ENCODE measurements around the gene KDM5A.
"Not testable (repeated sequence)": the region's sequence is repeated elsewhere in the genome, so short reads cannot be mapped to it uniquely, and the experiment has no call there.

The KDM5A gene

GRCh38 chr12:331287-331686 lies 57.8 kb downstream of the KDM5A start:
- DNase-seq: no peak

- DNase-seq: no peak
These were observed 63.2 kb downstream of the KDM5A start for GRCh38 chr12:325906-326305.

DNA sequence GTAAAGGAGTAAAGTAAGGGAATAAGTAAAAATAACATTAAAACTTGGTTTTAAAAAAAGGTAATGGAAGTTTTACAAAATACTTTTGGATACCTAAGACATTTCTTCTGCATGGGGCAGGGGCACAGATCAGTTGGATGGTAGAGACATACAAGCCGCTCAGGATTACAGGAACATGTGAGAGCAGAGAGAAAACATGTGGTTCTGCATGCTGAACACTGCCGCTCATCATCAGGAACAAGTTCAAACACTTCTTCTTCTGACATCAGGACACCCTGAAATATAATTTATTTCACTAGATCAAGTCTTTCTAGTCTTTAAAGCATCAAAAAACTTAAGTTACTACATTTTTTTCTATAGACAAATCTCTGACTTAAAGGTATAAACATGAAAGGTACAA lies 65.6 kb downstream of the KDM5A start:
- DNase-seq: no peak

DNA sequence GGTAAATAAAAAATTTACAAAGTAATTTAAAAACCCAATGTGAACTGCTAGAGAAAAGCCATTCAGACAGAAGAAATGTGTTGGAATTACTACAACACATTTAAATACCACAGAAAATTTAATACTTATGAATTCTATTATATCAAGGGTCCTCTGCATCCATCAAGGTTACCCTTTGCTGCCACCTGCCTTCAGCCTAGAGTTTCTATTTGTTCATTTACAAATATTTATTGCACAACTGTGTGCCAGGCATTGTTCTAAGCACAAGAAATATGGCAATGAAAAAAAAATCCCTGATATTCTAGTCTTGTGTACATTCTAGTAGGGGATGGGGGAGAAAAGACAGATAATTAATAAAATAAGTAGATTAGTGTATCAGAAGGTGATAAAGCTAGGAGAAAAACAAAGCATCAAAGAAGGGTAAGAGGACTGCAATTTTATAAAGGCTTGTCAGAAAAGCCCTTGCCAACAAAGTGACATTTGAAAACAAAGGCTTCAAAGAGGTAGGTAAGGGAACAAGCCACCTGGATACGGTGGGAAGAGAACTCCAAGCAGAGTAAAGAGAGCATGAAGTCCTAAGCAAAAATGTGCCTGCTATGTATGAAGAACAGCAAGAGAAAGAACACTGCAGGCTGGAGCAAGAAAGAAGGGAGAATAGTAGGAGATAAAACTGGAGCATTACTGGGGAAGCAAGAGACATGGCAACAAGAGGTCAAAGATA lies 67.4 kb downstream of the KDM5A start:
- no peak for DNase-seq

GRCh38 chr12:318759-319515 lies 70.2 kb downstream of the KDM5A start:
- no peak for DNase-seq

- DNase-seq: no peak
These were observed 80.6 kb downstream of the KDM5A start for GRCh38 chr12:308511-308910.

- DNase-seq: no peak
These were observed 81.7 kb downstream of the KDM5A start for GRCh38 chr12:307406-307805.

DNA sequence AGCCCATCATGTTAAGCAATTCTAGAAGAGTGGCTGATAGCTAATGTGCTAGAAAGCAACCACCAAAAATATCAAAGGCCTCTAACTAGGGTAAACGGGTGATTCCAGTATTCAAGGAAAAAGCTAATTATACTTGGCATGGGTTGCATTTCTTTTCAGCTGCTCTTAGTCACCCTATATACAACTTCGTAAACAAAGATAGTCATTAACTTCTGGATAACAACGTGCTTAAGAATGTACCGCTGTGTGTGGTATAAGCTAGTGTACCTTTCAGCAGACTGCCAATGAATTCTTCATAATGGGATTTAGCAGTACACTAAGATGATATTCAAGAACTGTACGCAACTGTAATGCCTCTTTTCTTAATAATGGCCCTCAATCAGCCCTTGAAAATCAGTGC lies 84.3 kb downstream of the KDM5A start:
- DNase-seq: no peak

DNA sequence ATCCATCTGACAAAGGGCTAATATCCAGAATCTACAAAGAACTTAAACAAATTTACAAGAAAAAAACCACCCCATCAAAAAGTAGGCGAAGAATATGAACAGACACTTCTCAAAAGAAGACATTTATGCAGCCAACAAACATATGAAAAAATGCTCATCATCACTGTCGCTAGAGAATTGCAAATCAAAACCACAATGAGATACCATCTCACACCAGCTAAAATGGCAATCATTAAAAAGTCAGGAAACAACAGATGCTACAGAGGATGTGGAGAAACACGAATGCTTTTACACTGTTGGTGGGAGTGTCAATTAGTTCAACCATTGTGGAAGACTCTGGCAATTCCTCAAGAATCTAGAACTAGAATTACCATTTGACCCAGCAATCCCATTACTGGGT lies 86.4 kb downstream of the KDM5A start:
- DNase-seq: not testable (repeated sequence)

DNA sequence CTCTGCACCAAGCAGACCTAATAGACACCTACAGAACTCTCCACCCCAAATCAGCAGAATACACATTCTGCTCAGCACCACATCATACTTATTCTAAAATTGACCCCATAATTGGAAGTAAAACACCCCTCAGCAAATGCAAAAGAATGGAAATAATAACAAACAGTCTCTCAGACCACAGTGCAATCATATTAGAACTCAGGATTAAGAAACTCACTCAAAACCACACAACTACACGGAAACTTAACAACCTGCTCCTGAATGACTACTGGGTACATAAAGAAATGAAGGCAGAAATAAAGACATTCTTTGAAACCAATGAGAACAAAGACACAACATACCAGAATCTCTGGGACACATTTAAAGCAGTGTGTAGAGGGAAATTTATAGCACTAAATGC lies 89.0 kb downstream of the KDM5A start:
- DNase-seq: not testable (repeated sequence)

DNA sequence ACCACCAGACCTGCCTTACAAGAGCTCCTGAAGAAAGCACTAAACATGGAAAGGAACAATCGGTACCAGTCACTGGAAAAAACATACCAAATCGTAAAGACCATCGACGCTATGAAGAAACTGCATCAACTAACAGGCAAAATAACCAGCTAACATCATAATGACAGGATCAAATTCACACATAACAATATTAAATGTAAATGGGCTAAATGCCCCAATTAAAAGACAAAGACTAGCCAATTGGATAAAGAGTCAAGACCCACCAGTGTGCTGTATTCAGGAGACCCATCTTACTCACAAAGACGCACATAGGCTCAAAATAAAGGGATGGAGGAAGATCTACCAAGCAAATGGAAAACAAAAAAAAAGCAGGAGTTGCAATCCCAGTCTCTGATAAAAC lies 89.6 kb downstream of the KDM5A start:
- not testable (repeated sequence) for DNase-seq

DNA sequence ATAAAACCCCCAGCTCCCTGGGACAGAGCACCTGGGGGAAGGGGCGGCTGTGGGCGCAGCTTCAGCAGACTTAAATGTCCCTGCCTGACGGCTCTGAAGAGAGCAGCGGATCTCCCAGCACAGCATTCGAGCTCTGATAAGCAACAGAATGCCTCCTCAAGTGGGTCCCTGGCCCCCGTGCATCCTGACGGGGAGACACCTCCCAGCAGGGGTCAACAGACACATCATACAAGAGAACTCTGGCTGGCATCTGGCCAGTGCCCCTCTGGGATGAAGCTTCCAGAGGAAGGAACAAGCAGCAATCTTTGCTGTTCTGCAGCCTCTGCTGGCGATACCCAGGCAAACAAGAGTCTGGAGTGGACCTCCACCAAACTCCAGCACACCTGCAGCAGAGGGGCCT lies 91.1 kb downstream of the KDM5A start:
- not testable (repeated sequence) for DNase-seq

- no peak for DNase-seq
These were observed 94.0 kb downstream of the KDM5A start for GRCh38 chr12:295132-295531.

GRCh38 chr12:293199-293598 lies 95.9 kb downstream of the KDM5A start:
- no peak for DNase-seq

DNA sequence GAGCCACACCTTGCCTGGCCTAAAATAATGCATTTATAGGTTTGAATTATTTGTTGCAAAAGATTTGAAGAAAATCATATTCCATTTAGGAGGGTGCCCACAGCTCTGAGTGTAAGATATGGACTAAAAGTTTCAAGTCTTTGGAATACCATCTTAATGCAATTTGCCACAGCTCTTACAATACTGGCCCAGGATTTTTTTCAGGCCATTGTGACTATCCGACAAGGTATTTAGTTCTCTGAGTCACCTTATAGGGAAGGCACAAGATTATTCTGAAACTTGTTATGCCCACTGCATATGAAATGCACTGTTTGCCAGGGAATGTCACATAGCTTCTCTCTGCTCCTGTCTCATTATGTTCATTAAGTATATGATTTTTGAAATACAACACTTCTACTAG lies 96.9 kb downstream of the KDM5A start:
- DNase-seq: no peak

- DNase-seq: no peak
These were observed 97.9 kb downstream of the KDM5A start for GRCh38 chr12:291153-291723.

GRCh38 chr12:288687-289086 lies 100.4 kb downstream of the KDM5A start:
- DNase-seq: no peak

GRCh38 chr12:286531-287300 lies 102.4 kb downstream of the KDM5A start:
- DNase-seq: no peak

DNA sequence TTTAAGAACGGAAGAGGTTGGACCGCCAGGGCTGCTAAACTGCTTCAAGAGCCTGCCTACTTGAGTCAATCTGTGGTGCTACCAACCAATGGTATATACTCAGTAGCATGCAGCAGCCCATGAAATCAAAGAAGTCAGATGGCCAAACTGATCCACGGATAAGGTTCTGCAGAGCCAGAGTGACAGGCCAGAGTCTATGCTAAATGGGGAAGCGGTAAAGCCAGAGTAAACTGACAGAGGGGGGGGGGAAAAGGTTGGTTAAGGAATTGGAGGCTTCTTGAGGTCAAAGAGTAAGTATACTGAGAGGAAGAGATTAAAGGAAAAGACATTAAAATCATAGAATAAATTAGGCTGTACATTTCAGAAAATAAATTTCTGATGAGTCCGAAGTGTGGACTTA lies 111.1 kb downstream of the KDM5A start:
- no peak for DNase-seq

GRCh38 chr12:275812-276211 lies 113.3 kb downstream of the KDM5A start:
- DNase-seq: no peak

- DNase-seq: no peak
These were observed 115.7 kb downstream of the KDM5A start for GRCh38 chr12:273382-273781.

DNA sequence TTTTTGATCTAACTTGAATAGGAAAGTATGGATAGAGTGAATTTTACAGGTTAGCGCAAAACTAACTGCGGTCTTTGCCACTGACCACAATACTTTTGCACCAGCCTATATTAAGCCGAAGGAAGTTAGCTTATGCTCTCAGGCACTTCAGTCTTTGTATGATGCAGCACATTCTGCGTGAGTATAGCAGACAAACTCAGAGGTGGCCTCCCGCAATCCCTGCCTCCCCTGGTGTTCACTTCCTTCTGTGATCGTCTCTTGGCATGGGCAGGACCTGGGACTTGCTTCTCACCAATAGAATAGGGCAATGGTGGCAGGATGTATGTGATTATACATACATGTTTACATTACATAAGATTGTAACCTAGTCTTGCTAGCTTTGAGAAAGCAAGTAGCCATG lies 116.2 kb downstream of the KDM5A start:
- DNase-seq: no peak

- DNase-seq: no peak
These were observed 118.0 kb downstream of the KDM5A start for GRCh38 chr12:271161-271560.

DNA sequence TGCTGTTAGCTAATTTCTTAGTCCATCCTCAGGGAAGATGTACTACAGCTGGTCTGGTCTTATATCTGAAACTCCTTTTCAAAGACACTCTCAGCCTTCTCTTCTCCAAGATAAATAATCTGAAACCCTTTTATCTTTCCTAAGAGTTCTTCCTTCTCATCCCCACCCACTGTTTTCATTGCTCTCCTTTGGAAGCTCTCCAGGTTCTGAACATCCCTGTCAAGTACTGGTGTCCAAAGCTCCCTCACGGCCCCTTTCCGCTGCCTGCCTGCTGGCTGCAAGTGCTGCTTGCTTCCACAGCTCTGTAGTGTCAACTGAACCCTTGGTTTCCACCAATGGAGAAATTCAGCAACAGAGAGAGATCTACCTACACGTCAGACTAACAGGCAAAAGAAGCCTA lies 119.9 kb downstream of the KDM5A start:
- DNase-seq: no peak

Measured in 8988T (cell line).